Endothelial cell of umbilical vein (primary cell): ENCODE data around the gene PRICKLE3.

ENCODE experiments used
- CTCF ChIP-seq, 2 donors: IDR thresholded peaks; 1 replicate in 1 of 2; 2 replicates in 1 of 2; pipeline ENCODE4 v1.5.1; 2011; ENCODE audit warnings: low read length in 2 of 2, mild to moderate bottlenecking in 2 of 2, moderate library complexity in 2 of 2, control low read depth in 1 of 2, inconsistent platforms in 1 of 2, low read depth in 1 of 2; ENCODE audit not compliant: insufficient read depth in 1 of 2; ENCODE audit errors: extremely low read depth in 1 of 2
- FOS ChIP-seq: IDR thresholded peaks from 2 replicates; pipeline ENCODE4 v1.6.1; 2011; ENCODE audit warnings: mild to moderate bottlenecking, low read length, moderate library complexity, borderline replicate concordance; ENCODE audit not compliant: insufficient read depth
- MYC ChIP-seq: IDR thresholded peaks from one replicate; pipeline ENCODE4 v1.6.1; 2011; ENCODE audit warnings: mild to moderate bottlenecking, low read depth, low read length
- POLR2A ChIP-seq: IDR thresholded peaks from 2 replicates; pipeline ENCODE4 v1.6.1; 2012; ENCODE audit warnings: low read depth, mild to moderate bottlenecking, control low read depth, low read length
- POLR2AphosphoS5 ChIP-seq: IDR thresholded peaks from 2 replicates; pipeline ENCODE4 v1.6.1; 2012; ENCODE audit warnings: low read depth, mild to moderate bottlenecking, control low read depth, low read length, moderate library complexity; ENCODE audit not compliant: insufficient read depth

- TF ChIP-seq FOS (no peak), CTCF (IDR thresholded peaks at IDR 0.05; ENCODE audit: extremely low read depth in 1 of 2, insufficient read depth in 1 of 2, low read depth in 1 of 2, low read length in 2 of 2) (no peak), POLR2AphosphoS5 (no peak), MYC (no peak), POLR2A (no peak)
These were observed 3.4 kb upstream of the PRICKLE3 start for GRCh38 chrX:49189606-49190005.
